ENCODE measurements around the gene TMEM240.
"Not testable (repeated sequence)": the region's sequence is repeated elsewhere in the genome, so short reads cannot be mapped to it uniquely, and the experiment has no call there.

TMEM240 gene

GRCh38 chr1:1557688-1558087 lies 17.3 kb upstream of the TMEM240 start:
- not testable (repeated sequence) for DNase-seq (ENCODE audit: low read depth)

- not testable (repeated sequence) for DNase-seq (ENCODE audit: low read depth)
Observed at GRCh38 chr1:1556961-1557360, 16.5 kb upstream of the TMEM240 start.

DNA sequence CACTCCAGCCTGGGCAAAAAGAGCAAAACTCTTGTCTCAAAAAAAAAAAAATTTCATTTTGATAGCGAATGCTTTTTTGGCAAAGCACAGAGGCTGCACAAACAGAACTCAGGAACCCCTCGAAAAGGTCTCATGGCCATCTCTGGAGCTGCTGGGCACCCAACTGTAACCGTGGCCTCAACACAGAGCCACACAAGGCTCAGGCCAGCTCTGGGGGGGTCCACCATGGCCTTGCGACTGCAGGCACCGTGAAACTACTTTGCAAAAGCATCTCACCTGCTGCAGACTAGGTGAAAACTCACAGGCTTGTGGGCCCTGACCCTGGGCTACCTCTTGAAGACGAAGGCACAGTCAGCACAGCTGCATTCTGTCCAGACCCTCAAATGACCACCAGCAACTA lies 16.1 kb upstream of the TMEM240 start:
- DNase-seq (ENCODE audit: low read depth): no peak

DNA sequence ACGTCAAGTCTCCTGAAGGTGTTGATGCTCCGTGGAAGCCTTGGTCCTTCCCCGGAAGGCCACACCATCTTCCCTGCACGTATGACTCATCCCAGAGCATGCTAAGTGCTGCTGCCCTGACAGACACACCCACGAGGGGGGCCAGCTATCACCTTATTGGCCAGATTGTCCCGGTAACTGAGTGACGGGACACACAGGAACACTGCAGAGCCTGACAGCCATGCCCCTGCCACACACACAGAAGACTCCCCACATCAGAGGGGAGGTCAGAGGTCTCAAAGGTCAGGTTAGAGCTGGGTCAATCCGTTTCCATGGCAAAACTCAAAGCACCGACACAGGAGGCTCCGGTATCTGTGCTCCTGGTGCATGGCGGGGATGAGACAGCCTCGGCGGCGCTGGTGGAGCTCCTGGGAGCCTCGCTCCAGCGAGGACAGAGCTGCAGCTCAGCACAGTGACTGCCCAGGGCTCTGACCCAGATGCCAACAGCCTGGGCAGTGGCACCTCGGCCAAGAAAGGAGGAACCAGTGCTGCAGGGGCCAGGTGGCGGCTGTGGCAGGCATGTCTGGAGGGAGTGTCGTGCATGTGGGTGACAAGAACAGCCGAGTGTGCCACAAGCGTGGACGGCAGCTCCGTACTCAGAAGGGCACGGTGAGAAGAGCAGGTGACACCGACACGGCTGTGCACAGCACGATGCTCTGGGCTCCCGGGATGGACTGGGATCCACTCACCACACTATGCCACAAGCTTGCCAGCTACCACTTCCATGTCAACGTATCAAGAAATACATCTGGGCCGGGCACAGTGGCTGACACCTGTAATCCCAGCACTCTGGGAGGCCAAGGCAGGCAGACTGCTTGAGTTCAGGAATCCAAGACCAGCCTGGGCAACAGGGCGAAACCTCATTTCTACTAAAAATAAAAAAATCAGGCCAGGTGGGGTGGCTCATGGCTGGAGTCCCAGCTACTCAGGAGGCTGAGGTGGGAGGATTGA lies 14.8 kb upstream of the TMEM240 start:
- no peak for DNase-seq (ENCODE audit: low read depth)

DNA sequence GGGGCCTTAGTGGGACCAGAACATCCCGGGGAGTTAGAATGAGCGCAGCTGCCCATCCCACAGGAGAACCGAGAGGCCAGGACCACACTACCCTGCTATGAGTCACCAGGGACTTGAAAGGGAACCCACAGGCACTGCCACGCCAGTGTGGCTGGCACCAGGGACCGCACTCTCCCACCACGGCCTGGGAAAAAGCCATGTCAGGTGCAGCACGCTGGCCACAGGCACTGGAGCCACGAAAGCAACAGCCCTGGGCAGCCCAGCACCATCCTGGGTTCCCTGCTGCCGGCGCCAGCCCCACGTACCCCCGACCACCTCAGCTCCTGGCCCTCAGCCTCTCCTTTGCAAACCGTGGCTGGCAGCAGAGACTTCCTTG lies 14.1 kb upstream of the TMEM240 start:
- no peak for DNase-seq (ENCODE audit: low read depth)

- DNase-seq (ENCODE audit: low read depth): no peak
Observed at GRCh38 chr1:1553821-1554494, 13.5 kb upstream of the TMEM240 start.

DNA sequence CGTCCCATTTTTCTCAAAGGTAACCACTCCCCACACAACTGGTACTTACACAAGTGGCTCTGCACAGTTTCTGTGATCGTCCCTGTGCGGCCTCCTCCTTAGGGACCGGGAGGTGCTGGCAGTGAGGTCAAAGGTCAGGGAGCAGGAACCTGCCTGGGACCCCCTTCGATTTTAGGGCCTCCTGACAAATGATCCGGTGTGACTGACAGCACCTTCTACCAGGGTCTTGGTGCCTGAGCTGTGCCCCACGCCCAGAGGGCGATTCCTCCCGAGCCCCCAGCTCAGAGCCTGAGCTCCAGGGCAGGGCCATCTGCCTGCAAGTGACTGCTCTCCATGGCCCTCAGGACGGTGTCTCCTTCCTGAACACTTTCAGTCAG lies 11.8 kb upstream of the TMEM240 start:
- no peak for DNase-seq (ENCODE audit: low read depth)

GRCh38 chr1:1551524-1552262 lies 11.3 kb upstream of the TMEM240 start:
- DNase-seq (ENCODE audit: low read depth): no peak

- no peak for DNase-seq (ENCODE audit: low read depth)
Observed at GRCh38 chr1:1550591-1551432, 10.4 kb upstream of the TMEM240 start.

DNA sequence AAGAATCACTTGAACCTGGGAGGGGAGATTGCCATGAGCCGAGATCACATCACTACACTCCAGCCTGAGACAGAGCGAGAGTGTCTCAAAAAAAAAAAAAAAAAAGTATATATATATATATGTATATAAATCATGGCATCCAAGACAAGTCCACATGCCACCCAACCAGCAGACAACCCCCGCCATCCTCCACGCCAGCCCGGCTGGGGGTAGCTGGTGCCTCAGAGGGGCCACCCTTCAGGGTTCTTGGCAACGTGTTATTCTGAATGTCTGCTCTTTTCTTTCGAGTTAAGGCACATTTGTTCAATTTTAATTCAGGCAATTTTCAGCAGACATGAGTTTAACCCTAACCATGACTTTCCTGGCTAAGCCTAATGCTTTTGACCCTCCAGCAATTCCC lies 9.7 kb upstream of the TMEM240 start:
- DNase-seq (ENCODE audit: low read depth): no peak

DNA sequence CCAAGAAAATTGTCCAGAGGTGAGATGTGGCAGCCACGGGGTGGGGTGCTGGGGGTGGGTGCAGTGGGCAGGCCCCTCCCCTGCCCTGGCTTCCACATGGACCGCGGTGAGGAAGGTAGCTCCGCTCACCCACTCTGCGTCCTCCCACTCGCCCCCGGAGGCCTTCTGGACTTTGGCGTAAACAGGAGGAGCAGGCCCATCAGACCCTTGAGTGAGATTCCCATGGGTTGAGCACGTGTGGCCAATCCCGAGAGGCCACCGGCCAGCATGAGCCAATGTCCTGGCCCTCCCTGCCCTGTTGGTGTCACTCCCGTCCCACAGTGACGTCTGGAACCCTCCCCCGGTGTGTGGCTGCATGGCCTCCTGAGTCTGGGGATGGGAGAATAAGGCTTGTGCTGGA lies 8.2 kb upstream of the TMEM240 start:
- no peak for DNase-seq (ENCODE audit: low read depth)

- no peak for DNase-seq (ENCODE audit: low read depth)
Observed at GRCh38 chr1:1547476-1547875, 7.1 kb upstream of the TMEM240 start.

DNA sequence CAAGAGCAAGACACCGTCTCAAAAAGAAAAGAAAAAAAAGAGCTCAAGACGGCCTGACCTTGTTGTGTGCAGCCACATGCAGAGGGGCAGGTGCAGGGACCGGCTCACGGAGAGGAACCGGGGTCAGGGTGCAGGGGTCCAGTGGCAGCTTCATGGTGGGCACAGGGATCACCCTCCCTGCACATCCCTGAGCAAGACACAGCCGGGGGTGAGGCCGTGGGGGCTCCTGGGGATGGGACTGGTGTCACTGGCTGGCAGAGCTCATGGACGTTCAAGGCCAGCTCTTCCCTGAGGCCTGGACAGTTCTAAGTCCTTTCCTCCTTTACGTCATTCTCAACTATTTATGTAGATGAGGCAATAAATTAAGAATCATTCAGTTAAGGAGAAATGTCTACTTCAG lies 6.6 kb upstream of the TMEM240 start:
- no peak for DNase-seq (ENCODE audit: low read depth)

DNA sequence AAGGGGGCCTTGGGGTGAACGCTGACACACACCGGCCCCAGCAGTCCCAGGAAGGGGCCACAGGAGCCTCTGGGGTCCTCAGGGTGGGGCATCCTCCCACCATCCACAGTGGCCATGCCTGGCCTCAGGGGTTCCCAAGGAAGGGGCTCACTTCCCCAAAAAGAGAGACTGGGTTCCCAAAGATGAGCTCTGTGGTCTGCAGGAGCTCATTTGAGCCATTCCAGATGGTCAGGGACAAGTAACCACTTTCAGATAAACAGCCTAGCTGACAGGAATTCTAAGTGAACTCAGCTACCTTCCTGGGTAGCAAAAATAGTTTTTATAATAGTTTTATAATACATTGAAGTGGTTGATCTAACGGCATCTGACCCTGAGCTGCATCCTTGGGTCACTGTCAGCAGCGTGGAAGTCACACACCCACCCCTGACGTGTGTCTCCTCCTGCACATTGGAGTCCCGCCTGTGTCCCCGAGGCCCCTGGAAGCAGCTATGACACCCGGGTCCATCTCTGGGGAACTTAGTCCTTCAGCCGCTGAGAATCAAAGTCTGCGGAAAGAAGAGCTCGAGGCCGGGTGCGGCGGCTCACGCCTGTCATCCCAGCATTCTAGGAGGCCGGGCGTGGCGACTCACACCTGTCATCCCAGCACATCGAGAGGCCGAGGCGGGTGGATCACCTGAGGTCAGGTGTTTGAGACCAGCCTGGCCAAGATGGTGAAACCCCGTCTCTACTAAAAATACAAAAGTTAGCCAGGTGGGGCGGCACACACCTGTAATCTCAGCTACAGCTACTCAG lies 5.7 kb upstream of the TMEM240 start:
- no peak for DNase-seq (ENCODE audit: low read depth)

GRCh38 chr1:1544544-1544943 lies 4.1 kb upstream of the TMEM240 start:
- DNase-seq (ENCODE audit: low read depth): no peak

DNA sequence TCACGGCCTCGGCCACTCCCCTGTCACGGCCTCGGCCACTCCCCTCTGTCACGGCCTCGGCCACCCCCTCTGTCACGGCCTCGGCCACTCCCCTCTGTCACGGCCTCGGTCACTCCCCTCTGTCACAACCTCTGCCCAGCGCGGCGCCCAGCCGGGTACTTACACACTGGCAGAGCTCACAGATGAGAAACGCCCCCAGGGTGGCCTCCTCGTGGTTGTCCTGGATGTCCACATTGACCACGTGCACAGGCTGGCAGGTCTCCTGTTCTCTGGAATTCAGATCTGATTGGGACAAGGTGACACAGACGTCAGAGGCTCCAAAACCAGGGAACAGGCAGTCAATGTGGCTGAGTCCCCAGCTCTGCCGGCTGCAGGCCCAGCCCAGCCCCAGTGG lies 3.3 kb upstream of the TMEM240 start:
- no peak for DNase-seq (ENCODE audit: low read depth)

GRCh38 chr1:1542766-1543705 lies 2.6 kb upstream of the TMEM240 start:
- no peak for DNase-seq (ENCODE audit: low read depth)

- no peak for DNase-seq (ENCODE audit: low read depth)
Observed at GRCh38 chr1:1541956-1542765, 1.7 kb upstream of the TMEM240 start.
